ENCODE data around the gene SLC66A2. TPM values are rescaled to one million over a fixed set of nuclear protein-coding genes. Genes with fewer than 3 reads are reported as not detected.

SLC66A2 gene
- total and polyA plus RNA-seq, 2 of the 13 experiments (the other 11 are each of a cell fraction or from before 2014, with no cell fraction given), result 33.5 to 41.9 TPM

DNA sequence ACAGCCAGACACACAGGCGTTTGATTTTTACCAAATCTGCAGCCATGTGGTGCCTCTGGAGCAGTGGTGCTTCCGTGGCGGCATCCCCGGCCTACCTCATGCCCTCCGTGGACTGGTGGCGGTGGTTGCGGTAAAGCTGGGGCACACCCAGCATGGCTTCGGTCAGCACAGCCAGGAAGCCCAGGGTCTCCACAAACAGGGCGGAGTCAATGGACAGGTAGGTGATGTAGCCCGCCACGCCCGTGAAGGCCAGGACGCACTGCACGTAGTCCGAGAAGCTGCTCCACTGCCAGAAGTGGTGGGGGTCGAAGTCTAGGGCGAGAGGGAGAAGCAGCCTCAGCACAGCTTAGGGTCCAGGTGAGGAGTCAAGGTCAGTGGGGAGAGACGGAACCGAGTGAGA lies 32.4 kb downstream of the SLC66A2 start:
- in situ Hi-C loops (cut with HindIII; ENCODE audit: extremely low pct_ligation_motif_present, low pct_unique_long_range_greater_than_20kb), result no loop called here
- H3K27me3 ChIP-seq (ENCODE audit: control insufficient read depth in 1 of 2, insufficient read depth in 2 of 2, low read length in 2 of 2), result no peaks in the 10 kb centered on the region
- no TSS peak for BruUV-seq (replicated peaks)
- no peak for DNase-seq (ENCODE audit: low spot score)
- ATAC-seq, result no peak; the same call in 2 of the 3 replicates
- no peak overlapping the region for H2AFZ ChIP-seq (ENCODE audit: low read length)
- ChIA-PET POLR2A (no interaction called here), CTCF (ENCODE audit: low intra/inter-chr PET ratio, low total read pairs) (no interaction called here)
- peaks cover 12 to 48% of the 10 kb centered on the region in 2 experiments; a peak in 4 of 5 replicates for H3K36me3 ChIP-seq (replicated peaks in 1 of 2; ENCODE audit: control insufficient read depth in 1 of 2, insufficient read depth in 2 of 2, low read length in 2 of 2)
- H3K79me2 ChIP-seq (ENCODE audit: insufficient read depth, low read length), result peaks cover 14% of the 10 kb centered on the region
- no peak overlapping the region for H3K4me3 ChIP-seq (replicated peaks in 1 of 3; ENCODE audit: insufficient read depth in 1 of 3, low read depth in 2 of 3, low read length in 3 of 3)
- WGBS (ENCODE audit: low lambda C conversion rate), result 94% methylated on average over 17 of the region's 19 CpGs
- no peaks in the 10 kb centered on the region for H3K9me3 ChIP-seq (ENCODE audit: low read length)
- H3K4me2 ChIP-seq (ENCODE audit: low read depth, low read length), result no peak overlapping the region
- TF ChIP-seq SP140L (CRISPR knock-in tag; IDR thresholded peaks at IDR 0.05; ENCODE audit: borderline replicate concordance) (no peak), ESRRA (CRISPR knock-in tag; IDR thresholded peaks at IDR 0.05; ENCODE audit: low read depth) (peak; percentile 35; the same call in 1 of the 2 replicates), NR2F6 (IDR thresholded peaks at IDR 0.05) (0 out of 2 replicates have a peak, but pooled peaks have one; percentile 15), NR2F6 (CRISPR knock-in tag; IDR thresholded peaks at IDR 0.05) (no peak)
- no peak for FAIRE-seq
- H3K9ac ChIP-seq (ENCODE audit: insufficient read depth, low read depth, low read length), result no peak overlapping the region
- H4K20me1 ChIP-seq (ENCODE audit: insufficient read depth, low read length), result peaks cover 33% of the 10 kb centered on the region; the same call in 1 of the 2 replicates
- intact Hi-C loops (cut with micrococcal nuclease; ENCODE audit: unreplicated experiment), result no loop called here
- H3K27ac ChIP-seq (ENCODE audit: extremely low read length, insufficient read depth, low read length), result no peak overlapping the region
- no peaks in the 10 kb centered on the region for H3K4me1 ChIP-seq (ENCODE audit: insufficient read depth, low read length)

DNA sequence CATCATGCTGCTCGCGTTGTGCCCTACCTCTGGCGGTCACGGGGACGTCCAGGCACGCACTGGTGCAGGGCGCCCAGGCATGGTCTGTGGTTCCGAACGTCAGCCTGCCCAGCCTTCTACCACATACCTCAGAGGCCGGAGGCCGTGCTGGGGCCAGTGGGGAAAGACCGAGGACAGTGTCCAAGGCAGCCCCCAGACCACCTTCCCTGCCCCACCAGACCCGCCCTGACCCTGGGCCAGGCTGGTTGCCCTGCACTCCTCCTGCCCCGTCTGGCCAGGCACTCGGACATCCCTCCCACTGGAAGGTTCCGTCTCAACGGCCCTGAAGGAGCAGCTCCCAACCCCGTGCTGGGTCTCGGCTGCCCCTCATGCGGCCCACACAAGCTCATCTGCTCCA lies 32.8 kb downstream of the SLC66A2 start:
- POLR2A ChIA-PET, result no interaction called here
- ATAC-seq, result no peak; the same call in 1 of the 3 replicates
- no peak for DNase-seq (ENCODE audit: low spot score)
- Histone ChIP-seq H3K4me3 (replicated peaks in 1 of 3; ENCODE audit: insufficient read depth in 1 of 3, low read depth in 2 of 3, low read length in 3 of 3) (no peak overlapping the region), H3K9ac (ENCODE audit: insufficient read depth, low read depth, low read length) (no peak overlapping the region), H2AFZ (ENCODE audit: low read length) (no peak overlapping the region), H3K79me2 (ENCODE audit: insufficient read depth, low read length) (peaks cover 13% of the 10 kb centered on the region), H3K4me2 (ENCODE audit: low read depth, low read length) (no peak overlapping the region), H3K36me3 (replicated peaks in 1 of 2; ENCODE audit: control insufficient read depth in 1 of 2, insufficient read depth in 2 of 2, low read length in 2 of 2) (peaks cover 10 to 43% of the 10 kb centered on the region in 2 experiments; a peak in 4 of 5 replicates), H3K27me3 (ENCODE audit: control insufficient read depth in 1 of 2, insufficient read depth in 2 of 2, low read length in 2 of 2) (no peaks in the 10 kb centered on the region), H4K20me1 (ENCODE audit: insufficient read depth, low read length) (peaks cover 28% of the 10 kb centered on the region; the same call in 1 of the 2 replicates), H3K4me1 (ENCODE audit: insufficient read depth, low read length) (no peaks in the 10 kb centered on the region), H3K27ac (ENCODE audit: extremely low read length, insufficient read depth, low read length) (no peak overlapping the region), H3K9me3 (ENCODE audit: low read length) (no peaks in the 10 kb centered on the region)
- intact Hi-C loops (cut with micrococcal nuclease; ENCODE audit: unreplicated experiment) (no loop called here), in situ Hi-C loops (cut with HindIII; ENCODE audit: extremely low pct_ligation_motif_present, low pct_unique_long_range_greater_than_20kb) (no loop called here)
- 94% methylated on average over 7 of the region's 20 CpGs for WGBS (ENCODE audit: low lambda C conversion rate)
- BruUV-seq (replicated peaks), result no TSS peak
- CTCF ChIA-PET (ENCODE audit: low intra/inter-chr PET ratio, low total read pairs), result no interaction called here
- TF ChIP-seq ARNT2 (CRISPR knock-in tag; IDR thresholded peaks at IDR 0.05; ENCODE audit: low read depth) (no peak), AGO2 (optimal IDR thresholded peaks at IDR 0.05; ENCODE audit: low read depth, low read length) (peak; percentile 22)
- TF ChIP-seq, protein P1, sequence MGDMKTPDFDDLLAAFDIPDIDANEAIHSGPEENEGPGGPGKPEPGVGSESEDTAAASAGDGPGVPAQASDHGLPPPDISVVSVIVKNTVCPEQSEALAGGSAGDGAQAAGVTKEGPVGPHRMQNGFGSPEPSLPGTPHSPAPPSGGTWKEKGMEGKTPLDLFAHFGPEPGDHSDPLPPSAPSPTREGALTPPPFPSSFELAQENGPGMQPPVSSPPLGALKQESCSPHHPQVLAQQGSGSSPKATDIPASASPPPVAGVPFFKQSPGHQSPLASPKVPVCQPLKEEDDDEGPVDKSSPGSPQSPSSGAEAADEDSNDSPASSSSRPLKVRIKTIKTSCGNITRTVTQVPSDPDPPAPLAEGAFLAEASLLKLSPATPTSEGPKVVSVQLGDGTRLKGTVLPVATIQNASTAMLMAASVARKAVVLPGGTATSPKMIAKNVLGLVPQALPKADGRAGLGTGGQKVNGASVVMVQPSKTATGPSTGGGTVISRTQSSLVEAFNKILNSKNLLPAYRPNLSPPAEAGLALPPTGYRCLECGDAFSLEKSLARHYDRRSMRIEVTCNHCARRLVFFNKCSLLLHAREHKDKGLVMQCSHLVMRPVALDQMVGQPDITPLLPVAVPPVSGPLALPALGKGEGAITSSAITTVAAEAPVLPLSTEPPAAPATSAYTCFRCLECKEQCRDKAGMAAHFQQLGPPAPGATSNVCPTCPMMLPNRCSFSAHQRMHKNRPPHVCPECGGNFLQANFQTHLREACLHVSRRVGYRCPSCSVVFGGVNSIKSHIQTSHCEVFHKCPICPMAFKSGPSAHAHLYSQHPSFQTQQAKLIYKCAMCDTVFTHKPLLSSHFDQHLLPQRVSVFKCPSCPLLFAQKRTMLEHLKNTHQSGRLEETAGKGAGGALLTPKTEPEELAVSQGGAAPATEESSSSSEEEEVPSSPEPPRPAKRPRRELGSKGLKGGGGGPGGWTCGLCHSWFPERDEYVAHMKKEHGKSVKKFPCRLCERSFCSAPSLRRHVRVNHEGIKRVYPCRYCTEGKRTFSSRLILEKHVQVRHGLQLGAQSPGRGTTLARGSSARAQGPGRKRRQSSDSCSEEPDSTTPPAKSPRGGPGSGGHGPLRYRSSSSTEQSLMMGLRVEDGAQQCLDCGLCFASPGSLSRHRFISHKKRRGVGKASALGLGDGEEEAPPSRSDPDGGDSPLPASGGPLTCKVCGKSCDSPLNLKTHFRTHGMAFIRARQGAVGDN (CRISPR knock-in tag; IDR thresholded peaks at IDR 0.05), result 0 out of 2 replicates have a peak, but pooled peaks have one; percentile 8
- no peak for FAIRE-seq
